GM08714 (cell line): ENCODE data around the gene UVSSA.

Source experiments
- H3K4me3 ChIP-seq: fragments of 200-500 bp; sonication (Bioruptor generic); 2 replicates; pipeline ENCODE4 v1.5.1; 2014; ENCODE audit warnings: mild to moderate bottlenecking, low read length, inconsistent platforms
- ZNF274 ChIP-seq: IDR thresholded peaks from 2 replicates; pipeline ENCODE4 v1.6.1; 2012; ENCODE audit warnings: mild to moderate bottlenecking, low read depth, low read length

Gene UVSSA

GRCh38 chr4:1355378-1355777, 8.4 kb downstream of the UVSSA start:
- H3K4me3 ChIP-seq, result no peak overlapping the region
- no peak for TF ChIP-seq ZNF274

DNA sequence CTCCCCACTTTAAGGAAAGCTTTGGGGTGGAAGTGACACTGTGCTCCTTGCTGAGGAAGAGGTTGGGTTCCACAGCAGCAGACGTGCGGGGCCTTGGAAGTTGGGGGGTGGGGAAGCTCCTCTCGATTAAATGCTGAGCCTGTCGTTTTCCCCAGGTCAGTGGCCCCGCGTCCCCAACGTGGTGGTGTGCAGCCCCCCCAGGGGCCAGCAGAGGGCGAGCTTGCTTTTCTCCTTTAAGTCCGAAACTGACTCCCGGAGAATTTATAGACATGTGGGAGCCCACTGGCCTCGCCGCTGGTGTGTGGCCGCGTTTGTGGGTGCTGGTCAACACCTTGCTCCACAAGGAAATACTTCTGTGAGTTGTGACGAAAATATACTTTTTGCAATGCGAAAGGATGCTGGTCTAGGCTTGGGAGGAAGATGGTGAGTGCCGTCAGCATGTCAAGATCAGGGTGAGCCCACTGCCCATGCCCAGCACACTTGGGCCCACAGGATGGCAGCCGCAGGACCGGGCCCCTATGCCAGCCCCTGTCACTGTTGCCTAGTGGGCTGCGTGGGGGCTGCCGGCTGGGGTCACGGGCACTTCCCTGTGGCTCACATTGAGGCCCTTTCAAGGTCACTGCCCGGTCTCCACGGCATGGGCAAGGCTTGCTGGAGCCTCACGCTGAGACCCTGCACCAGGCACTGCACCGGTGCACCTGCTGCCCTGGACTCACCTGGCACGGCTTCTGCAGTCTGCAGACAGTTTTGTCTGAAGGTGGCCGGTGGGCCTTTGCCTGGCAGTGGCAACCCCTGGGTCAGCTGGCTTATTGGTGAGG, 9.4 kb downstream of the UVSSA start:
- no peak overlapping the region for H3K4me3 ChIP-seq
- TF ChIP-seq ZNF274, result no peak

DNA sequence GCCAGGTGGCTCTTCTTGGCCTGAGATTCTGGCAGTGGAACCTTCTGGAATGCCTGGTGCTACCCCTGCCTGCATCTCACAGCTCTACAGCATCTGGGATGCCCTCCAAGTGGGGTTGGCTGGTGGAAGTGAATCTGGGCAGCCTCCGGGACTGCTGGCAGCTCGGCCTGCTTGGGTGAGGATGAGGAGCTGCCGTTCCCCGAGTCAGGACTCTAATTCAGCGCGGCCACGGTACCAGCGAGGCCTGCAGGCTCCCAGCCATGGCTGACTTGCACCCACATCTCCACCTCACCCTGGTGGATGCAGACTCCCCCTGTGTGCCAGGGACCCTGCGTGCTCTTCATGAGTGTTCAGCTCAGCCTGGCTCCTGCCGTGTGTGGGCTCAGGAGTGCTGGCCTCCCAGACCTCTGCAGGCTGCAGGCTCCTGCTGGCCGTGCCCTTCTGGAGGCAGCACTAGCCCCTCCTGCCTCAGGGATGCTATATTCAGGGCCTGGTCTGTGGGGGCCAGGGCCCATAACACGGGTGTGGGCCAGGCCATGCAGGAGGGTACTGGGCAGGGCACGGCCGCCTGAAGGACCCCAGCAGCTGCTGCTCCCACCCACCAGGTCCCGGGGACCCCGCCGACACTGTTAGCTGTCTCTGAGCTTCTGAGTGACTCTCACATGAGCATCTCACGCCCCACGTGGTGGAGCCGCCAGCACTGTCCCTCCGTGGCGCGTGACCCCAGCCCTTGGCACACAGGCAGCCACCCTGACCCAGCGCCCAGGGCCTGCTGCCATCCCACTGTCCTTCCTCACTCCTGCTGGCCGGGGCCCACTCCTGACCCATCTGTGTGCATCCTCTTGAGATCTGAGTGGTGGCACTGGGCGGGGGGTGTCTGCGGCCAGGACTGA, 10.6 kb downstream of the UVSSA start:
- TF ChIP-seq ZNF274, result no peak
- no peak overlapping the region for H3K4me3 ChIP-seq

- no peak overlapping the region for H3K4me3 ChIP-seq
- TF ChIP-seq ZNF274, result no peak
Observed at GRCh38 chr4:1358421-1359143, 11.6 kb downstream of the UVSSA start.

DNA sequence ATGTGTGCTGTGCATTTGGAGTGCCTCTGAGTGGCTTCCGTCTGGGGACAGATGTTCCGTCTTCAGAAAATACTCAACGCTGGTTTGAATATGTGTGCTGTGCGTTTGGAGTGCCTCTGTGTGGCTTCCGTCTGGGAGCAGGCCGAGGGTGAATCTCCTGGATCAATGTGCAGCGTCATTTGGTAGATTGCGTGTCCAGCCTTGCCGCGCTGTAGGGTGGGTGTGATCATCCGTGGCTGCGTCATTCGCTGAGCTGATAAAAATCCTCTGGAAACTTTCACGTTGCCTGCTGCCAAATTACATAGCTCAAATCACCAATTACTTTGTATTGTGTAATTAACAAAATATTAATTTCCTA, 12.1 kb downstream of the UVSSA start:
- H3K4me3 ChIP-seq, result no peak overlapping the region
- no peak for TF ChIP-seq ZNF274

GRCh38 chr4:1359976-1360375, 13.0 kb downstream of the UVSSA start:
- no peak for TF ChIP-seq ZNF274
- H3K4me3 ChIP-seq, result no peak overlapping the region

DNA sequence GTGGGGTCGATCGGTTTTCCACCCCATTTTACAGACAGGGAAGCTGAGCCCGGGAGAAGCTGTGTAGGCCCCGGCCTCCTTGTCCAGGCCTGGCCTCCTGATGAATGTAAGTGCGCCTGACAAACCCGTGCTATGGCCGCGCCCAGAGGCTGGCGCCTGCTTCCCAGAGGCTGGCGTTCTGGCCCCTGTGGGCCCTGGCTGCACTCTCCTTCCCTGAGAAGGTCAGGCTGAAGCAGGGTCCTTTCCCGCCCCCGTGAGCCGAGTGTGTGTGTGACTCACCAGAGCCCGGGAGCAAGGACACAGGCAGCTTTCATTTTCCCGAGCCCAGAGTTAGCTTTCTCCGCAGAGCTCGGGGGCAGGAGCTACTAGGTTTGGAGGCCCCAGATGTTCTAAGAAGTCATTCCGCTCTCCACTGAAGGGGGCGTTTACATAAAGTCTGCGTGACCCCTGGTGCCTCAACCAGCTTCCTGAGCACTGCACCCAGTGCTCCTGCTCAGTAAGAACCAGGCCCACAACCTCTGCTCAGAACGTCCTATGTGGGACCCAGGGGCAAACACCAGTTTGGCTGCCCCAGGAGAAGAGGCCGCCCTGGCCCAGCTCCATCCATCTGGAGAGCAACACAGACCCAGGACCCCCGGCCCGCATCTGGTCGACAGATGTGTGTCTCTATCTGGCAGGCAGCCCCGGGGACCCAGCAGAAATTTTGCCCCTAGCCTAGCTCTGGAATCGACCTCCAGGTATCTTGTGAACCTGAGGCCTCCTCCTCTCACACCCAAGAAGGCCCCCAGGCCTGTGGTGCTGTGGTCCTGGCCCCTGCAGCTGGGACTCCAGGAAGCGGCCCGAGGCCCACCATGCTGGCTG, 13.6 kb downstream of the UVSSA start:
- no peak overlapping the region for H3K4me3 ChIP-seq
- no peak for TF ChIP-seq ZNF274

- H3K4me3 ChIP-seq, result no peak overlapping the region
Observed at GRCh38 chr4:1361431-1361830, 14.4 kb downstream of the UVSSA start.

GRCh38 chr4:1362046-1362445, 15.0 kb downstream of the UVSSA start:
- H3K4me3 ChIP-seq, result no peak overlapping the region
- TF ChIP-seq ZNF274, result no peak

More at GRCh38 chr4:1361431-1361830, 14.4 kb downstream of the UVSSA start:
- no peak for TF ChIP-seq ZNF274

DNA sequence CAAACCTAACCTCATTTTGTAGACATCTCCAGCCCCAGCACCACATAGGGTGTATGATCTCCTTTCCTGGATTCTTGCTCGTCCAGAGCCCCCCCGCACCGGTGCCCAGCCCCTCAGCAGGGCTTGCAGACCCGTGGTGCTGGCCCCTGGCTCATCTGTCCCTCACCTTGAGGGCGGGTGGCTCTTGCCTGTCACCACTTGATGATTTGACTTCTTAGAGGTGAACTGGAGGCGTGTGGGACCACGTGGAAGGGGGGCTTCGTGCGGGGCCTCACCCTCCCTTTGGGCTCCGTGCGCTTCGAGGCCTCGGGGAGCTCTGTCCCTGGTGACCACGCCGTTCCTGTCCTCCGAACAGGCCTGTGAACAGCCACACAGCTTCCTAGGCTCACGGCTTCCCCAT, 15.5 kb downstream of the UVSSA start:
- H3K4me3 ChIP-seq, result no peak overlapping the region
- no peak for TF ChIP-seq ZNF274

- no peak overlapping the region for H3K4me3 ChIP-seq
- no peak for TF ChIP-seq ZNF274
Observed at GRCh38 chr4:1363513-1363912, 16.5 kb downstream of the UVSSA start.

- no peak for TF ChIP-seq ZNF274
- H3K4me3 ChIP-seq, result no peak overlapping the region
Observed at GRCh38 chr4:1364217-1364616, 17.2 kb downstream of the UVSSA start.

DNA sequence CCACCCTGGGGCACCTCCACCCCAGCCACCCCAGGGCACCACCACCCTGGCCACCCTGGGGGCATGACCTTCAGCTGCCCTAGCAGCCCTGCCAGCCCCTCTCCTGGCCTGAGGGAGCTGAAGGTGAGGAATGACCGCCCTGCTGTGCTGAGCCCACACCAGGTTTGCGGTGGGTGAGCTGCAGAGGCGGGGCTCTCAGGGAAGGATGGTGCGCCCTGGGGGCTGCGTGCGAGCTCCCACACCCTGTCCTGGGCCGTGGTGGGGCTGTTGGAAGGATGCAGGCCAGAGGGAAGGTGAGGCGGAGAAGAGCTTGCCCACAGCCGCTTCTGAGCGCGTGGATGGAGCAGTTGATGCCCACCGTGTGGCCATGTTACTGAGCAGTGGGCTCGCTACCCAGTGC, 17.7 kb downstream of the UVSSA start:
- H3K4me3 ChIP-seq, result no peak overlapping the region
- TF ChIP-seq ZNF274, result no peak
